SK-N-MC (cell line): ENCODE measurements around the gene APOBEC3H.

Experiments
- EZH2 ChIP-seq: fragments of 200-600 bp; sonication (generic); IDR thresholded peaks from one replicate; pipeline ENCODE4 v1.6.1; 2017; ENCODE audit warnings: antibody characterized with exemption
- FOXP2 ChIP-seq: optimal IDR thresholded peaks from 2 replicates; pipeline ENCODE3; 2011; ENCODE audit warnings: mild to moderate bottlenecking, moderate library complexity; ENCODE audit not compliant: insufficient read depth; ENCODE audit errors: extremely low read length, control extremely low read depth
- POLR2AphosphoS5 ChIP-seq: IDR thresholded peaks from 2 replicates; pipeline ENCODE4 v1.6.1; 2012; ENCODE audit warnings: mild to moderate bottlenecking, low read depth, low read length, borderline replicate concordance

- TF ChIP-seq POLR2AphosphoS5 = no peak
- no peak for TF ChIP-seq FOXP2
- no peak for TF ChIP-seq EZH2
Observed at GRCh38 chr22:39088685-39089032, 8.4 kb upstream of the APOBEC3H start.
